CD14-positive monocyte (primary cell): ENCODE results near the gene TRIM7. TPM values are rescaled to one million over a fixed set of nuclear protein-coding genes. Genes with fewer than 3 reads are reported as not detected.

Source experiments
- DNase-seq, 3 donors: peaks; one replicate each; pipeline ENCODE4 v3.0.0-alpha.2; 2011 to 2022
- H2AFZ ChIP-seq: 2 replicates; pipeline ENCODE4 v1.6.0; 2012; ENCODE audit warnings: mild to moderate bottlenecking, low read depth, low read length, inconsistent platforms; ENCODE audit not compliant: insufficient read depth, poor library complexity, severe bottlenecking
- H3K27ac ChIP-seq, 2 donors: 1 replicate in 1 of 2; 2 replicates in 1 of 2; pipeline ENCODE4 v1.5.1; 2012 to 2013; ENCODE audit warnings: low read length in 2 of 2, control low read depth in 1 of 2, inconsistent platforms in 1 of 2, low read depth in 1 of 2, mild to moderate bottlenecking in 1 of 2
- H3K27me3 ChIP-seq, 2 donors: one replicate each; pipeline versions ENCODE4 v1.6.0 to v1.6.1; 2011 to 2013; ENCODE audit warnings: low read length in 2 of 2; ENCODE audit not compliant: control insufficient read depth in 2 of 2, insufficient read depth in 2 of 2
- H3K36me3 ChIP-seq, 2 donors: replicated peaks in 1 of 2; 1 replicate in 1 of 2; 2 replicates in 1 of 2; pipeline versions ENCODE4 v1.5.1 to v1.6.1; 2012 to 2013; ENCODE audit warnings: low read length in 2 of 2, control low read depth in 1 of 2, inconsistent platforms in 1 of 2, mild to moderate bottlenecking in 1 of 2; ENCODE audit not compliant: insufficient read depth in 2 of 2, control insufficient read depth in 1 of 2
- H3K4me1 ChIP-seq, 2 donors: 1 replicate in 1 of 2; 2 replicates in 1 of 2; pipeline versions ENCODE4 v1.5.1 to v1.6.1; 2012 to 2013; ENCODE audit warnings: low read length in 2 of 2, control low read depth in 1 of 2, inconsistent platforms in 1 of 2, mild to moderate bottlenecking in 1 of 2, moderate library complexity in 1 of 2; ENCODE audit not compliant: insufficient read depth in 2 of 2, control insufficient read depth in 1 of 2
- H3K4me2 ChIP-seq: replicated peaks from 2 replicates; pipeline ENCODE3; 2012; ENCODE audit warnings: low read length, moderate library complexity, mild to moderate bottlenecking; ENCODE audit not compliant: poor library complexity, severe bottlenecking; ENCODE audit errors: extremely low read depth
- H3K4me3 ChIP-seq, 3 experiments: fragments of 200-600 bp in 1 of 3; sonication (generic) in 1 of 3; replicated peaks in 1 of 3; 1 replicate in 2 of 3; 2 replicates in 1 of 3; pipeline ENCODE4 v1.5.1; 2011 to 2013; ENCODE audit warnings: low read length in 3 of 3, mild to moderate bottlenecking in 3 of 3, control low read depth in 2 of 3, low read depth in 2 of 3, inconsistent platforms in 1 of 3, moderate library complexity in 1 of 3
- H3K79me2 ChIP-seq: 2 replicates; pipeline ENCODE4 v1.6.0; 2012; ENCODE audit warnings: mild to moderate bottlenecking, control low read depth, inconsistent platforms, low read length, moderate library complexity; ENCODE audit not compliant: insufficient read depth
- H3K9ac ChIP-seq: 2 replicates; pipeline ENCODE4 v1.6.0; 2017; ENCODE audit warnings: low read length, mild to moderate bottlenecking; ENCODE audit not compliant: insufficient read depth, poor library complexity, severe bottlenecking
- H3K9me3 ChIP-seq, 2 donors: replicated peaks in 1 of 2; 1 replicate in 1 of 2; 2 replicates in 1 of 2; pipeline versions ENCODE4 v1.5.1 to v1.6.1; 2012 to 2013; ENCODE audit warnings: low read length in 2 of 2, control low read depth in 1 of 2; ENCODE audit not compliant: control insufficient read depth in 1 of 2, insufficient read depth in 1 of 2
- H4K20me1 ChIP-seq: 2 replicates; pipeline ENCODE4 v1.6.0; 2012; ENCODE audit warnings: mild to moderate bottlenecking, low read length, control low read depth, moderate library complexity; ENCODE audit not compliant: insufficient read depth
- H3K27ac Mint-ChIP-seq, 7 donors: one replicate each; pipeline ENCODE4 v1.8.0; 2020; ENCODE audit warnings: mild to moderate bottlenecking in 7 of 7, mixed read lengths in 7 of 7, moderate library complexity in 6 of 7, inconsistent platforms in 2 of 7
- H3K27me3 Mint-ChIP-seq, 3 donors: one replicate each; pipeline ENCODE4 v1.8.0; 2021 to 2022; ENCODE audit warnings: low read depth in 3 of 3, mild to moderate bottlenecking in 3 of 3, mixed read lengths in 3 of 3, moderate library complexity in 3 of 3, inconsistent platforms in 1 of 3
- H3K36me3 Mint-ChIP-seq, 2 donors: one replicate each; pipeline ENCODE4 v1.8.0; 2020; ENCODE audit warnings: mixed read lengths in 2 of 2, inconsistent platforms in 1 of 2, mild to moderate bottlenecking in 1 of 2
- H3K4me1 Mint-ChIP-seq: one replicate; pipeline ENCODE4 v1.8.0; 2020; ENCODE audit warnings: mild to moderate bottlenecking, mixed read lengths
- H3K4me3 Mint-ChIP-seq, 2 donors: one replicate each; pipeline ENCODE4 v1.8.0; 2020; ENCODE audit warnings: mild to moderate bottlenecking in 2 of 2, mixed read lengths in 2 of 2, moderate library complexity in 1 of 2
- H3K9me3 Mint-ChIP-seq, 7 donors: one replicate each; pipeline ENCODE4 v1.8.0; 2020 to 2022; ENCODE audit warnings: mixed read lengths in 7 of 7, mild to moderate bottlenecking in 6 of 7, moderate library complexity in 6 of 7, inconsistent platforms in 2 of 7
- CTCF ChIP-seq: fragments of 200-600 bp; IDR thresholded peaks from one replicate; pipeline ENCODE4 v1.8.0; 2022; ENCODE audit warnings: antibody characterized with exemption, mild to moderate bottlenecking
- WGBS: methylation state at CpG from one replicate; pipeline ENCODE4 v1.1.5; 2013; ENCODE audit warnings: missing lambda C conversion rate; ENCODE audit not compliant: insufficient coverage; 5-methylcytosine and 5-hydroxymethylcytosine counted together
- intact Hi-C, 2 donors: fragments of 100-400 bp; cut with micrococcal nuclease; formaldehyde crosslinking; loops; one replicate each; pipeline versions ENCODE4 v1.15.0 to v1.15.1; 2023
- polyA plus RNA-seq, 3 donors: library from polyadenylated mRNA; depleted of rRNA in 1 of 3; unstranded in 2 of 3; stranded (reverse) in 1 of 3; fragments of 300-500 nt in 2 of 3; fragments of >200 nt in 1 of 3; fragmentation: Illumina TruSeq in 2 of 3; gene quantifications; 1 replicate in 2 of 3; 2 replicates in 1 of 3; pipeline ENCODE4 v1.2.3, GENCODE V29; 2012 to 2021

TRIM7 gene
- polyA plus RNA-seq, 3 donors: 9.5 to 12.8 (median 10.3) TPM

DNA sequence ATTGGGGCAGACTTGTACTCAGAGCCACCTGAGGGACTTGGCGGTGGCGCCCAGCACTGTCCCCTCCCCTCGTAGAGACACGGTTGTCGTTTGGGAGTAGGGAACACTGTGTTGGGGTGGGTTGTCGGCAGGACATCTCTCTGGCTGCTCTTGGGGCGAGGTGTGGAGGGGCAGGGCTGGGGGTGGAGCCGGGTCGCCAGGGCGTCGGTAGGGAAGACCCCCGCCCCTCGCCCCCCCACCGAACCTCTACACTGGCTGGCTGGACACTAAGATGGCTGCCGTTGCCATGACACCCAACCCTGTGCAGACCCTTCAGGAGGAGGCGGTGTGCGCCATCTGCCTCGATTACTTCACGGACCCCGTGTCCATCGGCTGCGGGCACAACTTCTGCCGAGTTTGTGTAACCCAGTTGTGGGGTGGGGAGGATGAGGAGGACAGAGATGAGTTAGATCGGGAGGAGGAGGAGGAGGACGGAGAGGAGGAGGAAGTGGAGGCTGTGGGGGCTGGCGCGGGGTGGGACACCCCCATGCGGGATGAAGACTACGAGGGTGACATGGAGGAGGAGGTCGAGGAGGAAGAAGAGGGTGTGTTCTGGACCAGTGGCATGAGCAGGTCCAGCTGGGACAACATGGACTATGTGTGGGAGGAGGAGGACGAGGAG, 18.9 kb upstream of the TRIM7 start:
- no peak for TF ChIP-seq CTCF
- Histone ChIP-seq H3K9me3 (no peaks in the 10 kb centered on the region), H3K9ac (peak overlapping the region; percentile 92), H3K4me3 (peak overlapping the region; percentile 67 to 92 (median 89)), H3K79me2 (peaks cover 41% of the 10 kb centered on the region), H3K36me3 (peaks cover 0 to 11% of the 10 kb centered on the region in 2 donors), H3K4me1 (peaks cover 28 to 39% of the 10 kb centered on the region in 2 donors), H3K27me3 (peaks cover 0 to 6% of the 10 kb centered on the region in 2 donors), H3K27ac (peak overlapping the region; percentile 91 to 92), H3K4me2 (peak overlapping the region; percentile 97), H2AFZ (peak overlapping the region; percentile 89), H4K20me1 (no peaks in the 10 kb centered on the region)
- intact Hi-C loops: loop anchor here (2.0 to 10.0 kb wide), 4 partner anchors 19 to 419 kb away; partner anchors contain the start of genes MGAT1 (in 2 of the 2), RACK1 (in 1 of the 2) and TRIM52 (in 1 of the 2)
- peaks cover 35% of the 10 kb centered on the region for H3K4me1 Mint-ChIP-seq
- DNase-seq: peak in 2 of 3 donors; percentile 64 to 84
- H3K36me3 Mint-ChIP-seq: peaks cover 2 to 21% of the 10 kb centered on the region in 2 donors
- H3K27me3 Mint-ChIP-seq: peaks cover 3 to 7% (median 4%) of the 10 kb centered on the region in 3 donors
- peak overlapping the region; percentile 95 to 99 (median 97) for H3K27ac Mint-ChIP-seq
- peak overlapping the region; percentile 94 to 95 for H3K4me3 Mint-ChIP-seq
- peaks cover 0 to 7% (median 0%) of the 10 kb centered on the region in 7 donors for H3K9me3 Mint-ChIP-seq
- 0% methylated on average over 17 of the region's 31 CpGs for WGBS

DNA sequence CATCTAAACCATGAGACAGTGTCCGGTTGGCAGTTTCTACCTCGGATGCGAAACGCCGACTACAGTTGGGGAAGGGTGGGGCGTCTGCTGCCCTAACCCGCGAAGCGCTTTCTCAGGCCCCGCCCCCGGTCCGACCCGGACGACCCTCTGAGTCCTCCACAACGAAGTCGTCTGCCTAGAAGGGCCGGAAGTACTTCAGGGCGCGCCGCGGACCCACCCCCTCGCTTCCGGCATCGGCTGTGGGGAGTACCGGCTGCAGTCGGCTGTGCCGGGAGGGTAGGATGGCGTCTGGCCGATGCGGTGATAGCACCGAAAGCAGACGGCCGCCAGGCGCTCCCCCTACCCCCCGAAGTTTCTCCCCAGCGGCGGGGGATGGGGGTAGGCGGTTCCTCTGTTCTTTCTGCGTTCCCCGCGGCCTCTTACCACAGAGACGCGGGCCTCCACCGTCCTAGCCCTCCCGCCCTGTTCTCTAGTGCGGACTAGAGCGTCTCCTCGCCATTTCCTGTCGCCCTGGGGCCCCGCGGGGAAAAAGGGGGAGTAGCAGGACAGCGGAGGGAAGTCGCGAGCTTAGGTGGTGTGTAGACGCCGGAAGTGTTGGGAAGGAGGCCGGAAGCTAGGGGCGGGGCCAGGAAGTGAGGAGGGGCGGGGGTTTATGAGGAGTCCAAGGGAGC, 18.2 kb upstream of the TRIM7 start, which contains the start of gene TRIM41:
Gene TRIM41 (plus strand): TSS at position 224 of the 671 bp plus-strand sequence. CDS start 719 bp downstream, outside the sequence.
- peak within 1 kb of the TSS; percentile 94 to 95 for H3K4me3 Mint-ChIP-seq
- H3K27ac ChIP-seq: peak within 1 kb of the TSS; percentile 91 to 92
- H3K4me2 ChIP-seq: peak within 1 kb of the TSS; percentile 97
- TF ChIP-seq CTCF: no peak
- H4K20me1 ChIP-seq: no peaks in the 10 kb centered on the region
- H3K9ac ChIP-seq: peak within 1 kb of the TSS; percentile 92
- H3K4me1 ChIP-seq: peaks cover 35 to 45% of the 10 kb centered on the region in 2 donors
- H3K27ac Mint-ChIP-seq: peak within 1 kb of the TSS; percentile 95 to 99 (median 97)
- peak; percentile 99 for DNase-seq
- peaks cover 7 to 12% (median 9%) of the 10 kb centered on the region in 3 donors for H3K27me3 Mint-ChIP-seq
- H2AFZ ChIP-seq: peak within 1 kb of the TSS; percentile 89
- peaks cover 0 to 11% of the 10 kb centered on the region in 2 donors for H3K36me3 ChIP-seq
- H3K4me3 ChIP-seq: peak within 1 kb of the TSS; percentile 67 to 92 (median 89)
- peaks cover 2 to 15% of the 10 kb centered on the region in 2 donors for H3K36me3 Mint-ChIP-seq
- peaks cover 41% of the 10 kb centered on the region for H3K4me1 Mint-ChIP-seq
- H3K9me3 Mint-ChIP-seq: peaks cover 0 to 7% (median 0%) of the 10 kb centered on the region in 7 donors
- no peaks in the 10 kb centered on the region for H3K9me3 ChIP-seq
- intact Hi-C loops: loop anchor here (2.0 to 10.0 kb wide), 4 partner anchors 20 to 418 kb away; partner anchors contain the start of genes MGAT1 (in 2 of the 2), RACK1 (in 1 of the 2) and TRIM52 (in 1 of the 2)
- WGBS: under 1% methylated on average over 39 of the region's 59 CpGs
- peaks cover 0 to 11% of the 10 kb centered on the region in 2 donors for H3K27me3 ChIP-seq
- peaks cover 38% of the 10 kb centered on the region for H3K79me2 ChIP-seq
